ENCODE results near the gene HIF3A. TPM values are rescaled to one million over a fixed set of nuclear protein-coding genes. Genes with fewer than 3 reads are reported as not detected.
A peak's percentile ranks its signal among the peaks of the same experiment; 100 is the strongest.

HIF3A gene
- total and polyA plus RNA-seq, 11 donors = 32.8 to 117 (median 63.4) TPM

DNA sequence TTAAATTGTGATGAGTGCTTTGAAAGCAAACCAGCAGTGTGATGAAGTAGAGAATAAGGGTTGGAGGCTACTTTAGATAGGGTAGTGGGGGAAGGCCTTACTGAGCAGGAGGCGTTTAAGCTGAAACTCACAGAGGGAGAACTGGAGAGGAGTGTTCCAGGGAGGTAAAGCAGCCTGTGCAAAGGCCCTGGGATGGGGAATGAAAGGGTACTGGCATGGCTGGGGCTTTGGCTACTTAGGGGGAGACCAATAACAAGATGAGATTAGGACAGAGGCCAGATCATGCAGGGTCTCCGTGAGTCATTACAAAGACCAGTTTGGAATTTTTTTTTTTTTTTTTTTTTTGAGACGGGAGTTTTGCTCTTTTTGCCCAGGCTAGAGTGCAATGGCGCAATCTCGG lies 51.1 kb downstream of the HIF3A start:
- Histone ChIP-seq H3K4me1 (peaks cover 7 to 64% (median 50%) of the 10 kb centered on the region in 12 donors), H3K9me3 (no peaks in the 10 kb centered on the region), H3K4me3 (peak overlapping the region in 7 of 12 donors; percentile 83 to 100 (median 99)), H3K27me3 (no peaks in the 10 kb centered on the region), H3K27ac (peak overlapping the region in 4 of 12 donors; percentile 92 to 96 (median 94)), H3K36me3 (no peaks in the 10 kb centered on the region)
- no peak for TF ChIP-seq POLR2A (IDR thresholded peaks at IDR 0.05)
- no peak for TF ChIP-seq CTCF (IDR thresholded peaks at IDR 0.05)
- DNase-seq (no peak), ATAC-seq (no peak)
- intact Hi-C loops (cut with DNase I) = loop anchor here in 6 of 10 donors (2.0 to 5.0 kb wide), 4 partner anchors 41 to 66 kb away; no protein-coding TSS in a partner anchor
- WGBS, 4 donors = 78 to 83% (median 81%) methylated on average over 5 of the region's 5 CpGs

- Histone ChIP-seq H3K9me3 (no peaks in the 10 kb centered on the region), H3K4me1 (peaks cover 7 to 79% (median 51%) of the 10 kb centered on the region in 12 donors), H3K27ac (peak overlapping the region in 10 of 12 donors; percentile 7 to 87 (median 80)), H3K4me3 (no peak overlapping the region), H3K36me3 (peaks cover 0 to 13% (median 10%) of the 10 kb centered on the region in 9 donors), H3K27me3 (no peaks in the 10 kb centered on the region)
- DNase-seq = no peak
- intact Hi-C loops (cut with DNase I) = loop anchor here in 6 of 10 donors (5.0 kb wide), 3 partner anchors 42 to 67 kb away; no protein-coding TSS in a partner anchor
- no peak for TF ChIP-seq POLR2A (IDR thresholded peaks at IDR 0.05)
- no peak for TF ChIP-seq CTCF (IDR thresholded peaks at IDR 0.05)
- 60 to 68% (median 65%) methylated on average over 11 of the region's 11 CpGs for WGBS, 4 donors
- no peak for ATAC-seq
Measured at GRCh38 chr19:46349311-46349993, 52.6 kb downstream of the HIF3A start.

- peak overlapping the region; percentile 11 to 87 (median 77) for H3K27ac ChIP-seq
- H3K9me3 ChIP-seq = no peaks in the 10 kb centered on the region
- intact Hi-C loops (cut with DNase I) = loop anchor here in 1 of 10 donors (10.0 kb wide), 1 partner anchor 65 kb away; no protein-coding TSS in a partner anchor
- peaks cover 7 to 86% (median 57%) of the 10 kb centered on the region in 12 donors for H3K4me1 ChIP-seq
- TF ChIP-seq POLR2A (IDR thresholded peaks at IDR 0.05) = no peak
- TF ChIP-seq CTCF (IDR thresholded peaks at IDR 0.05) = no peak
- H3K4me3 ChIP-seq = peak overlapping the region in 4 of 12 donors; percentile 1 to 25 (median 8)
- DNase-seq (peak in 1 of 5 donors; percentile 46), ATAC-seq (peak in 2 of 4 donors; percentile 5 to 12)
- WGBS, 4 donors = 24 to 35% (median 34%) methylated on average over 6 to 8 of the region's 8 CpGs
- H3K27me3 ChIP-seq = no peaks in the 10 kb centered on the region
- H3K36me3 ChIP-seq = peaks cover 0 to 21% (median 17%) of the 10 kb centered on the region in 9 donors
Measured at GRCh38 chr19:46350029-46350757, 53.4 kb downstream of the HIF3A start.

DNA sequence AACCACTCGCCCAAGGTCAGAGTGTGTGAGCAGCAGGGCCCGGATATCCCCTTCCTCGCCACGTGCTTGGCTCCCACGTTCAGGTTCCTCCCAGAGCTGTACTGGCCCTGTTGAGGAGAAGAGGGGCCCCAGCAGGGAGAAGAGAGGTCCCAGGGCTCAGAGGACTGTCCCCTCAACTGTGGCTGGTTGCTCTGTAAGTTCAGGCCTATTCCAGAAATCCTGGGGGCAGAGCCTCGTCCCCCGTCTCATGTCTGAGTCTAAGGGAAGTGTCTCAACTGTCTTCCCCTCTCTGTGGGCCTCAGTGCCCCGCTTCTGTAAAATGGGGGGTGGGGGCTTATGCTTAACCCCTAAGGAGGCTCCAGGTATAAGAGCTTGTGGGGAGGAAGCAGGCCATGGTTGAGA lies 53.9 kb downstream of the HIF3A start:
- no peaks in the 10 kb centered on the region for H3K27me3 ChIP-seq
- DNase-seq (peak in 2 of 5 donors; percentile 29 to 61), ATAC-seq (peak in 2 of 4 donors; percentile 3 to 52)
- H3K4me1 ChIP-seq = peaks cover 7 to 92% (median 59%) of the 10 kb centered on the region in 12 donors
- H3K9me3 ChIP-seq = no peaks in the 10 kb centered on the region
- peaks cover 0 to 26% (median 17%) of the 10 kb centered on the region in 9 donors for H3K36me3 ChIP-seq
- intact Hi-C loops (cut with DNase I) = loop anchor here in 1 of 10 donors (10.0 kb wide), 1 partner anchor 66 kb away; no protein-coding TSS in a partner anchor
- WGBS, 4 donors = 23 to 31% (median 28%) methylated on average over 8 of the region's 8 CpGs
- peak overlapping the region in 4 of 12 donors; percentile 0 to 25 (median 8) for H3K4me3 ChIP-seq
- peak overlapping the region; percentile 11 to 87 (median 77) for H3K27ac ChIP-seq
- TF ChIP-seq CTCF (IDR thresholded peaks at IDR 0.05) (no peak), POLR2A (IDR thresholded peaks at IDR 0.05) (no peak)

Measured in heart left ventricle (tissue), 16 donors.